Testis (tissue), 2 donors: Measurements from ENCODE around the gene CCL1.

Source experiments
- POLR2A ChIP-seq: fragments of 450-650 bp; IDR thresholded peaks from one replicate; pipeline ENCODE4 v1.6.1; 2017; ENCODE audit warnings: antibody characterized with exemption, mild to moderate bottlenecking, moderate library complexity
- TF ChIP-seq, protein P1 (sequence below), 3 experiments: fragments of 450-650 bp in 2 of 3; fragments of 200-600 bp in 1 of 3; sonication (generic) in 1 of 3; IDR thresholded peaks; one replicate each; pipeline ENCODE4 v1.5.1; 2016 to 2019; ENCODE audit warnings: antibody characterized with exemption in 3 of 3, mild to moderate bottlenecking in 2 of 3, moderate library complexity in 1 of 3

DNA sequence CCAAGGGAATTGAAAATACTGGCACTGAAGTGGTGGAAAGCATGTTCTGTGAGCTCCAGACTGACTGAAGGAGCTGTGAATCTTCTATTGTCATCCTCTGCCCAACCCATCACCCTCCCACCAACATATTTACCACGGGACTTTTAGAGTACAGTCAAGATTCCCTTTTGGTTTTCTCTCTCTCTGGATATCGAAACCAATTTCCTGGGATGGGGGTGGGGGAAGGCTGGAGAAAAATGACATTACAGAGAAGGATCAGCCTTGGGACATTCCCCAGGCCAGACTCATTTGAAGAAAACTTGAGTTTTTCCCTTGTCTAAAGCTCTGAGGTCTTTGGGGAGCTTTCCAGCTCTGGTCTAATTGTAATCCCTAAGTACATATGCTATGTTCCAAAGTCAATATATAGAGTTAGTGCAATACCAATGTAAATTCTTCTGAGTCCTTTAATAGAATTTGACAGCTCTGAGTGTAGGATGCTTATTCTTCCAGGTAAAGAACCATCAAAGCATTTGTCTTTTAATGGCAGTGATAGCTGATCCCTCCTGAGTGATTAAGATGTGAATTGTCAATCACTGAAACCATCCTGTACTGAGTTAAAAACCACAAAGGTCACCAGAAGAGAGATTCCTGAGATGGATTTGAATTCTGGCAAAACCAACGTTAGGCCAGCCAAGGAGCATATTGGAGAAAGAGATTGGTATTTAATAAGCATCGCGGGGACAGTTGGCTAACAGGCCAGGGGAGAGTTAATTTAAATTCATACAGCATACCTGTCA, 48.8 kb upstream of the CCL1 start:
- TF ChIP-seq, protein P1, sequence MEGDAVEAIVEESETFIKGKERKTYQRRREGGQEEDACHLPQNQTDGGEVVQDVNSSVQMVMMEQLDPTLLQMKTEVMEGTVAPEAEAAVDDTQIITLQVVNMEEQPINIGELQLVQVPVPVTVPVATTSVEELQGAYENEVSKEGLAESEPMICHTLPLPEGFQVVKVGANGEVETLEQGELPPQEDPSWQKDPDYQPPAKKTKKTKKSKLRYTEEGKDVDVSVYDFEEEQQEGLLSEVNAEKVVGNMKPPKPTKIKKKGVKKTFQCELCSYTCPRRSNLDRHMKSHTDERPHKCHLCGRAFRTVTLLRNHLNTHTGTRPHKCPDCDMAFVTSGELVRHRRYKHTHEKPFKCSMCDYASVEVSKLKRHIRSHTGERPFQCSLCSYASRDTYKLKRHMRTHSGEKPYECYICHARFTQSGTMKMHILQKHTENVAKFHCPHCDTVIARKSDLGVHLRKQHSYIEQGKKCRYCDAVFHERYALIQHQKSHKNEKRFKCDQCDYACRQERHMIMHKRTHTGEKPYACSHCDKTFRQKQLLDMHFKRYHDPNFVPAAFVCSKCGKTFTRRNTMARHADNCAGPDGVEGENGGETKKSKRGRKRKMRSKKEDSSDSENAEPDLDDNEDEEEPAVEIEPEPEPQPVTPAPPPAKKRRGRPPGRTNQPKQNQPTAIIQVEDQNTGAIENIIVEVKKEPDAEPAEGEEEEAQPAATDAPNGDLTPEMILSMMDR (IDR thresholded peaks at IDR 0.05): no peak
- TF ChIP-seq POLR2A: no peak
